Kidney epithelial cell (primary cell): Measurements from ENCODE around the gene RGL4. TPM values are rescaled to one million over a fixed set of nuclear protein-coding genes. Genes with fewer than 3 reads are reported as not detected.
"Not testable (repeated sequence)": the region's sequence is repeated elsewhere in the genome, so short reads cannot be mapped to it uniquely, and the experiment has no call there.

Source experiments
- DNase-seq: peaks from one replicate; pipeline ENCODE4 v3.0.0-alpha.2; 2010; ENCODE audit warnings: low read depth
- H3K27me3 ChIP-seq: 2 replicates; pipeline ENCODE4 v1.6.0; 2011; ENCODE audit warnings: low read length; ENCODE audit not compliant: control insufficient read depth, insufficient read depth
- H3K36me3 ChIP-seq: 2 replicates; pipeline ENCODE4 v1.5.1; 2011; ENCODE audit warnings: low read length; ENCODE audit not compliant: control insufficient read depth, insufficient read depth
- H3K4me3 ChIP-seq: 2 replicates; pipeline ENCODE4 v1.5.1; 2011; ENCODE audit warnings: low read depth, mild to moderate bottlenecking, control low read depth, low read length
- total RNA-seq: library from RNA; depleted of rRNA; stranded (reverse); fragments of >200 nt; gene quantifications from 2 replicates; pipeline ENCODE4 v1.2.3, GENCODE V29; 2015
- TF ChIP-seq, protein P1 (sequence below): IDR thresholded peaks from 2 replicates; pipeline ENCODE4 v1.5.1; 2011; ENCODE audit warnings: mild to moderate bottlenecking, moderate library complexity, low read length, control low read depth, inconsistent platforms; ENCODE audit not compliant: insufficient read depth, poor library complexity, severe bottlenecking

RGL4 gene
- total RNA-seq, 1 donor from 2014 or later = not detected

DNA sequence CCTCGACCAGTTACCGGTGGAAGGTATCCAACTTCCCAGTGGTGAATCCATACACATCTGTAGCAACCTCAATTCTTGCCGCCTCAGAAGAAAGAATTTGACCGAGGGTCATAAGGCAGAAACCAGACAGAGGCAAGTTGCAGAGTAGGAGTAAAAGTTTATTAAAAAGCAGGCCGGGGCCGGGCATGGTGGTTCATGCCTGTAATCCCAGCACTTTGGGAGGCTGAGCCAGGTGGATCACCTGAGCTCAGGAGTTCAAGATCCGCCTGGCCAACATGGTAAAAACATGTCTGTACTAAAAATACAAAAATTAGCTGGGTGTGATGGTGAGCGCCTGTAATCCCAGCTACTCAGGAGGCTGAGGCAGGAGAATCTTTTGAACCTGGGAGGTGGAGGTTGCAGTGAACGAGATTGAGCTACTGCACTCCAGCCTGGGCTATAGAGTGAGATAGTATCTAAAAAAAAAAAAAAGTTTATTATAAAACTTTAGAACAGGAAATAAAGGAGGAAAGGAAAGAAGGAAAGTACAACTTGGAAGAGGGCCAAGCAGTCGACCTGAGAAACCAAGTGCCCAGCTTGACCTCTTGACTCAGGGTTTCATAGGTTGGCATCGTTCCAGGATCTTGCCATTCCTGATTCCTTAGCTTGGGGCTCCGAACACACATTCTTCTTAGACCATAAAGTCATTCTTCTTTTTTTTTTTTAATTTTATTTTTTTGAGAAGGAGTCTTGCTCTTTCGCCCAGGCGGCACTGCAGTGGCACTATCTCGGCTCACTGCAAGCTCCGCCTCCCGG is 27.8 kb downstream of the RGL4 start:
- Histone ChIP-seq H3K4me3 (no peak overlapping the region), H3K27me3 (no peaks in the 10 kb centered on the region), H3K36me3 (no peaks in the 10 kb centered on the region)
- no peak for DNase-seq
- TF ChIP-seq, protein P1, sequence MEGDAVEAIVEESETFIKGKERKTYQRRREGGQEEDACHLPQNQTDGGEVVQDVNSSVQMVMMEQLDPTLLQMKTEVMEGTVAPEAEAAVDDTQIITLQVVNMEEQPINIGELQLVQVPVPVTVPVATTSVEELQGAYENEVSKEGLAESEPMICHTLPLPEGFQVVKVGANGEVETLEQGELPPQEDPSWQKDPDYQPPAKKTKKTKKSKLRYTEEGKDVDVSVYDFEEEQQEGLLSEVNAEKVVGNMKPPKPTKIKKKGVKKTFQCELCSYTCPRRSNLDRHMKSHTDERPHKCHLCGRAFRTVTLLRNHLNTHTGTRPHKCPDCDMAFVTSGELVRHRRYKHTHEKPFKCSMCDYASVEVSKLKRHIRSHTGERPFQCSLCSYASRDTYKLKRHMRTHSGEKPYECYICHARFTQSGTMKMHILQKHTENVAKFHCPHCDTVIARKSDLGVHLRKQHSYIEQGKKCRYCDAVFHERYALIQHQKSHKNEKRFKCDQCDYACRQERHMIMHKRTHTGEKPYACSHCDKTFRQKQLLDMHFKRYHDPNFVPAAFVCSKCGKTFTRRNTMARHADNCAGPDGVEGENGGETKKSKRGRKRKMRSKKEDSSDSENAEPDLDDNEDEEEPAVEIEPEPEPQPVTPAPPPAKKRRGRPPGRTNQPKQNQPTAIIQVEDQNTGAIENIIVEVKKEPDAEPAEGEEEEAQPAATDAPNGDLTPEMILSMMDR = no peak

DNA sequence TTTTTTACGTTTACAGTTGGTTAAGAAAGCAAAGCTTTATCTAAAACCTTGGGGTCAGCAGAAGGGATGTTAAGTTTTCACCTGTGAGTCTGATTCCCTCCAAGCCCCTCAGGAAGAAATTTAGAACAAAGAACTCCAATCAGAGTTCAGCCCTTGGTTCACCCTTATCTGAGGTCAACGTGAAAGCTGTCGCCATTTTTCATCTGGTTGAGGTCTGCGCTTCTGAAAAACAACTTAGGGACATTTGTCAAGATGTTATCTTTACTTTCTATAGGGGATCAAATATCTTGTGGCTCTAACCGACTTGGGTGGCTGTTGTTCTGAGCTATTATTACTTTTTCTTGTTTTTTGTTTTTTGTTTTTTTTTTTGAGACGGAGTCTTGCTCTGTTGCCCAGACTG is 30.0 kb downstream of the RGL4 start:
- no peaks in the 10 kb centered on the region for H3K27me3 ChIP-seq
- H3K4me3 ChIP-seq = no peak overlapping the region
- DNase-seq = no peak
- H3K36me3 ChIP-seq = no peaks in the 10 kb centered on the region
- TF ChIP-seq, protein P1 = no peak

DNA sequence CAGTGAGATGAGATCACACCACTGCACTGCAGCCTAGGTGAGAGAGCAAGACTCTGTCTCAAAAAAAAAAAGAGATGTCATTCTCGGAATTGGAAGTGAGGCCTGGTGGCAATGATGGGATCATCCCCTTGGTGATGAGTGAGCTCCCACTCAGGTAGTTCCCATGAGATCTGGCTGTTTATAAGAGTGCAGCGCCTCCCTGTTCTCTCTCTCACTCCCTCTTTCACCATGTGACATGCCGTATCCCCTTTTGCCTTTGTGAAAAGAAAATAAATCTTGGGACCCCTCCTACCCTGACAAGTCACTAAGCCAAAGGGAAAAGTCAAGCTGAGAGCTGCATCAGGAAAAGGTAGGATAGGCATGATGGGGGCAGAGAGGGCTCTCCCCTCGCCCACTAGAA is 31.3 kb downstream of the RGL4 start:
- Histone ChIP-seq H3K27me3 (no peaks in the 10 kb centered on the region), H3K4me3 (no peak overlapping the region), H3K36me3 (no peaks in the 10 kb centered on the region)
- TF ChIP-seq, protein P1 = no peak
- no peak for DNase-seq

DNA sequence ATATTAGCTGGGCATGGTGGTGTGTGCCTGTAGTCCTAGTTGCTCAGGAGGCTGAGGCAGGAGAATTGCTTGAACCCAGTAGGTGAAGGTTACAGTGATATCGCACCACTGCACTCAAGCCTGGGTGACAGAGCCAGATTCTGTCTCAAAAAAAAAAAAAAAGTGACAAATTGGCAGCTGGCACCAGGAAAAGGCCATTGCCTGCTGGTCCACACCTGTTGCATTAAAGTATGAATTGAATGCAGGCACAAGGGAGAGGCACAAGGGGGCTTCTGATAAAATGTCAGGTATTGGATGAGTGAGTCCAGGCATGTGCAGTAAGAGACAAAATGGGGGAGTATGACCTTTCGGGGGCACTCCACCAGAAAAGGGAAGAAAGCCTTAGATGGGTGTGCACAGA is 31.9 kb downstream of the RGL4 start:
- no peak overlapping the region for H3K4me3 ChIP-seq
- no peaks in the 10 kb centered on the region for H3K27me3 ChIP-seq
- H3K36me3 ChIP-seq = no peaks in the 10 kb centered on the region
- TF ChIP-seq, protein P1 = no peak
- no peak for DNase-seq

DNA sequence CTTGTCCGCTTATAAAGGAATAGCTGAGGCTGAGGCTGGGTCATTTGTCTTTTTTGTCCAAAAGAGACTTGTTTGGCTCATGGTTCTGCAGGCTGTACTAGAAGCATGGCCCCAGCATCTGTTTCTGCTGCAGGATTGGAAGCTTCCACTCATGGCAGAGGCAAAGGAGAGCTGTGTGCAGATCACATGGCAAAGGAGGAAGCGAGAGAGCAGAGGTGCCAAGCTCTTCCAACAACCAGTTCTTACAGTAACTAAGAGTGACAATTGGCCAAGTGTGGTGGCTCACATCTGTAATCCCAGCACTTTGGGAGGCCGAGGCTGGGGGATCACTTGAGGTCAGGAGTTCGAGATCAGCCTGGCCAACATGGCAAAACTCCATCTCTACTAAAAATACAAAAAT is 37.3 kb downstream of the RGL4 start:
- H3K27me3 ChIP-seq, DNase-seq, H3K36me3 ChIP-seq, H3K4me3 ChIP-seq: not testable (repeated sequence)

DNA sequence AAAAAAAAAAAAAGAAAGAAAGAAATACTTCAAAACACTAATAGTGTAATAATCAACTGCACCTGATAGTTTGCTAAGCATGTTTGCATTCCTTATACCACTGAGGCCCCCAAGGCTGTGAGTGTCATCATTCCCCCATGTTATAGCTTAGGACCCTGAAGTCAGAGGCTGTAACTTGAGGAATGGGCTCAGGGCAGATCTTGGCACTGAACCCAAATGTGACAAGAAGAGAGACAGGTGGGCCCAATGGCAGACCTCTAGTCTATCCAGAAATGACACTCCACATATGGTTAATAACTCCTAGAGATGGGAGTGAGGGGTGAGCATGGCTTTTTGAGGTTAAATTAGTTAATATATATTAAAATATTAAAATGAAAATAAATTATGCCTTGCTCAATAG is 46.9 kb downstream of the RGL4 start:
- Histone ChIP-seq H3K27me3 (no peaks in the 10 kb centered on the region), H3K4me3 (no peak overlapping the region), H3K36me3 (no peaks in the 10 kb centered on the region)
- TF ChIP-seq, protein P1 = no peak
- DNase-seq = no peak
